Activated CD4-positive, alpha-beta T cell treated with anti-CD3 and anti-CD28 coated beads, Interleukin-2, Interleukin-6, amounts not matched to agents 100 ng/mL and 50 ng/mL, durations not matched to agents 16 hours and 8 hours (primary cell): ENCODE measurements around the gene PGM3.
A peak's percentile ranks its signal among the peaks of the same experiment; 100 is the strongest.
"Not testable (repeated sequence)": the region's sequence is repeated elsewhere in the genome, so short reads cannot be mapped to it uniquely, and the experiment has no call there.

ENCODE experiments used
- DNase-seq: peaks from one replicate; pipeline ENCODE4 v3.0.0-alpha.2; 2020

PGM3 gene

GRCh38 chr6:83192871-83193746 is at the start of gene PGM3, which contains the start of gene RWDD2A:
Gene PGM3, minus strand, starts transcription at chr6:83193265. Its CDS starts 2,253 bp downstream, at chr6:83191012.
Gene RWDD2A, plus strand, starts transcription at chr6:83193357. Its CDS starts 1,095 bp downstream, at chr6:83194452.
- peak; percentile 90 for DNase-seq

- no peak for DNase-seq
These were observed 38.1 kb upstream of the PGM3 start for GRCh38 chr6:83231146-83231545.

GRCh38 chr6:83226517-83226916 is 33.5 kb upstream of the PGM3 start:
- no peak for DNase-seq

GRCh38 chr6:83221889-83222479 is 28.9 kb upstream of the PGM3 start:
- DNase-seq, result peak; percentile 30

GRCh38 chr6:83221276-83221675 is 28.2 kb upstream of the PGM3 start:
- DNase-seq, result no peak

GRCh38 chr6:83220121-83220520 is 27.1 kb upstream of the PGM3 start:
- DNase-seq, result no peak

- DNase-seq, result no peak
These were observed 25.6 kb upstream of the PGM3 start for GRCh38 chr6:83218646-83219045.

GRCh38 chr6:83216806-83217205 is 23.7 kb upstream of the PGM3 start:
- no peak for DNase-seq

- DNase-seq, result peak; percentile 72
These were observed 22.3 kb upstream of the PGM3 start for GRCh38 chr6:83215131-83216047.

- no peak for DNase-seq
These were observed 9.0 kb upstream of the PGM3 start for GRCh38 chr6:83202031-83202430.

GRCh38 chr6:83199863-83200225 is 6.8 kb upstream of the PGM3 start:
- DNase-seq, result no peak

- DNase-seq, result no peak
These were observed 6.3 kb upstream of the PGM3 start for GRCh38 chr6:83199173-83199862.

GRCh38 chr6:83198486-83199172 is 5.6 kb upstream of the PGM3 start:
- DNase-seq, result no peak

GRCh38 chr6:83193747-83194566 is 892 bp upstream of the PGM3 start:
- DNase-seq, result peak; percentile 7

- DNase-seq, result no peak
These were observed 609 bp downstream of the PGM3 start for GRCh38 chr6:83192456-83192855.

GRCh38 chr6:83191974-83192373 is 1.1 kb downstream of the PGM3 start:
- DNase-seq, result not testable (repeated sequence)

- DNase-seq, result no peak
These were observed 2.4 kb downstream of the PGM3 start for GRCh38 chr6:83190626-83191025.

GRCh38 chr6:83188501-83188900 is 4.6 kb downstream of the PGM3 start:
- DNase-seq, result no peak

- DNase-seq, result no peak
These were observed 8.0 kb downstream of the PGM3 start for GRCh38 chr6:83185096-83185495.

- no peak for DNase-seq
These were observed 9.8 kb downstream of the PGM3 start for GRCh38 chr6:83183082-83183828.
